ENCODE data around the gene MDM4.
"Not testable (repeated sequence)": the region's sequence is repeated elsewhere in the genome, so short reads cannot be mapped to it uniquely, and the experiment has no call there.

Gene MDM4

DNA sequence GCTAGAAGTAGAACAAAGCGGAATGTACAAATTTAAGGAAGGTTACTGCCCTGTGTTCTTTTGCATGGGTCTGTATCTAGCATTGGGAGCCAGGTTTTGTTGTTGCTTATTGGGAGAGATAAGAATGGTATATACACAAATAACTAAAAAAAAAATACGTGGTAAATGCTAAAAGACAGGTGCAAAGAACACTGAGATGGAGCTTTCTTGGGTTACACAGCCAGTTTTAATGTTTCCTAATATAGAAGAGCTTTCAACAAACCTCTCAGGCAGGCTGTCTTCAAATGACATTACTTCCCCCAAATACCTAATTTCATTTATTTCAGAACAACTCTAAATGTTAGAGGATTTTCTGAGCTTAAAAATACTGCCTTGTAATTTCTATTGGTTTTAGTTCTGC lies 1.4 kb upstream of the MDM4 start:
- DNase-seq (ENCODE audit: low read depth, low spot score) = no peak

DNA sequence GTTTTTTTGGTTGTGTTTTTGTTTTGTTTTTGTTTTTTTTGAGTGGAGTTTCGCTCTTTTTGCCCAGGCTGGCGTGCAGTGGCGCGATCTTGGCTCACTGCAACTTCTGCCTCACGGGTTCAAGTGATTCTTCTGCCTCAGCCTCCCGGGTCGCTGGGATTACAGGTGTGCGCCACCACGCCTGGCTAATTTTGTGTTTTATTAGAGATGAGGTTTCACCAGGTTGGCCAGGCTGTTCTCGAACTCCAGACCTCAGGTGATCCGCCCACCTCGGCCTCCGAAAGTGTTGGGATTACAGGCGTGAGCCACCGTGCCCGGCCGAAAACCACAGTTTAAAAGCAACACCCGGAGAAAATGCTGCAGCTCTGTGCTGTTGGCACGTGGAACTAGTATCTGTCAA lies 1.2 kb downstream of the MDM4 start:
- DNase-seq (ENCODE audit: low read depth, low spot score) = not testable (repeated sequence)

DNA sequence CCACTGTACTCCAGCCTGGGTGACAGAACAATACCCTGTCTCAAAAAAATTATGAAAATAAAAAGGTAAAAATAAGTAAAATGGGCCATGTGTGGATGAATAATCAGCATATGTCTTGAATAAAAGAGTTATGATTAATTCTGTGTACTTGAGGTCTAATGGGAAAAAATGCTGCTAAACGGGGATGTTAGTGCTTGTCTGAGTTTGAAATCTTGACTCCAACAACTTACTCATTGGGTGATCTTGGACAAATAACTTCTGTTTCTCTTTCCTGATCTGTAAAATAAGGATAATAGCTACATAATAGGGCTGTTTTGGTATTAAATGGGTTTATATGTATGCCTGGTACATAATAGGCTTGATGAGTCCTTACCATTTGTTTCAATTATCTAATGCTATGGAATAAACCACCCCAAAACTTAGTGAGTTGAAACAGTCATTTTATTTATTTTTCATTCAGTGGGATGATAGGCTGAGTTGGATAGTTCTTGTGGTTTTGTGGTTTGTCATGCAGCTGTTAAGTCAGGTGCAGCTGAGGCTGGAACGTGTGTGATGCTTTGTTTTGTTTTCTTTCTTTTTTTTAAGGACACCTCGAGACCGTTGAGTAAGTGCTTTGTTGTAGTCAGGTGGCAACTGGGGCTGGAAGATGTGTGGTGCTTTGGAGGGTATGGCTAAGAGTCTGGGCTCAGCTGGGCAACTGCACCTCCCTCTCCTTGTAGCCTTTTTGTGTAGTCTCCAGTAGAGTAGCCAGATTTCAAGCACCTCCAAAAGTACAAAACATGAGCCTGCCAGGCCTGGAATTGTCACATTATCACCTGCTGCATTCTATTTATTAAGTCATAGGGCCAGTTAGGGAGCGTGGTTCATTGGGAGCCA lies 4.9 kb downstream of the MDM4 start:
- DNase-seq (ENCODE audit: low read depth, low spot score) = peak; percentile 43

DNA sequence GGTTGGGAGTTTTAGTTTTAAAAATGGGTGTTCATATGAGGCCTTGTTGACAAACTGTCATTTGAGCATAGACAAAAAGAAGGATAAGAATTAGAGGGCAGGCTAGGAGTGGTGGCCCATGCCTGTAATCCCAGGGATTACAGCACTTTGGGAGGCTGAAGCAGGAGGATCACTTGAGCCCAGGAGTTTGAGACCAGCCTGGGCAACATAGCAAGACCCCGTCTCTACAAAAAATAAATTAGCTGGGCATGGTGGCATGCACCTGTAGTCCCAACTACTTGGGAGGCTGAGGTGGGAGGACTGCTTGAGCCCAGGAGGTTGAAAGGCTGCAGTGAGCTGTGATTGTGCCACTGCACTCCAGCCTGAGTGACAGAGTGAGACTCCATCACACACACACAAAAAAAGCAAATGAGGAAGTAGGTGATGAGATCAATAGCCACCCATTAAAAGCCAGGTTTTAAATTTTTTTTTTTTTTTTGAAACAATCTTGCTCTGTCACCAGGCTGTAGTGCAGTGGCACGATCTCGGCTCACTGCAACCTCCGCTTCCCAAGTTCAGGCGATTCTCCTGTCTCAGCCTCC lies 5.8 kb downstream of the MDM4 start:
- not testable (repeated sequence) for DNase-seq (ENCODE audit: low read depth, low spot score)

DNA sequence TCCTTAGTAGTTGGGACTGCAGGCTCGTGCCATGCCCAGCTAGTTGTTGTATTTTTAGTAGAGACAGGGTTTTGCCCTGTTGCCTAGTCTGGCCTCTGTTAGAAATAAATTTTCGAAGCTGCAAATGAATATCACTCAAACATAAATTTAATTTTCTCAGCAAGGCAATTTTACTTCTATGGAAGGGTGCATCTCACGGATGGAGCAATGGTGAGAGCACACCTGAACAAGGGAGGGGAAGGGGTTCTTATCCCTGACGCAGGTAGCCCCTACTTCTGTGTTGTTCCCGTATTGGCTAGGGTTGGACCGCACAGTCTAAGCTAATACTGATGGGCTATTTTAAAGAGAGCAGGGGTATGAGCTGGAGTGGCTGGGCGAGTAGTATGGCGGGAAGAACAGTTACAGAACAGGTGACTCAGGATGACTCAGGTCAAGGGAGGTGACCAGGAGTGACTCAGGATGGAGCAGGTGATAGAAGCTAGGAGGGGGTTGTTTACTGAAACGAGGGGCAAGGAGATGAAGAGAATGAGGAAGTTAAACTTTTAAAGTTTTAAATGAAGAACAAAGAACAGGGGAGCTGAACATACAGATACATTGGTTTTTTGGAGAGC lies 7.5 kb downstream of the MDM4 start:
- DNase-seq (ENCODE audit: low read depth, low spot score) = no peak

DNA sequence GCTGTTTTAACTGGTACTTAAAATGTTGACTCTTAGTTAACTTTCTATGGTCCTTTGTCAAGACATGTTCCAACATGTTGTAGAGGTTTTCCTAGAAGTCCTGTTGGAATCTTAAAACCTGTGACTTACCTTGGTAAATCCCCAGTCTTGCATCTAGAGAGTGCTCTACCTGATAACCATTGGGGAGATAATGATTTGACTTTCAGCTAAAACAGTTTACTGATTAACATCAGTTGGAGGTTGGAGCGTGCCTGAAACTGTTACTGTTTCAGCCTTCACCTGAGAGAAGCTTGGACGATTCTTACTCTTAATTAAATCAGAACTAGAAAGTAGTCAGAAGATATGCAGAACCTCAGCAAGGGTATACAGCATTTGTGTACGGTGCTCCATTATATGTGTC lies 8.8 kb downstream of the MDM4 start:
- no peak for DNase-seq (ENCODE audit: low read depth, low spot score)

DNA sequence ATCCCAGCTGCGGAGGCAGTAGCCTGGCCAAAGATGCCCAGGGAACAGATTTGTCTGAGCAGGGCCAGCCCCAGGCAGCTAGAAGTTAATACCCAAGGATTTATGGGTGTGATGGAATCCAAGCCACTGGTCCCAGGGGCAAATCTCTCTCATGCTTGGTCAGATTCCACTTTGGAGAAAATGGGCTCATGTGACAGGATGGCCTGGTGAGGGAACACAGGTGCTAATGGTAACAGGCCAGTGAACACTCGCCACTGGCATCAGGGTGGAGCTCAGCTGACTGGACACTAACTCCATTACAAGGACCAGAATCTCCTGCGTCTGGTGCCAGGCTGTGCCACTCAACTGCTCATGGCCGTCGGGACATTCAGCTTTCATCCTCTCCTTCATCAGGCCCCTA lies 12.0 kb downstream of the MDM4 start:
- DNase-seq (ENCODE audit: low read depth, low spot score) = no peak

DNA sequence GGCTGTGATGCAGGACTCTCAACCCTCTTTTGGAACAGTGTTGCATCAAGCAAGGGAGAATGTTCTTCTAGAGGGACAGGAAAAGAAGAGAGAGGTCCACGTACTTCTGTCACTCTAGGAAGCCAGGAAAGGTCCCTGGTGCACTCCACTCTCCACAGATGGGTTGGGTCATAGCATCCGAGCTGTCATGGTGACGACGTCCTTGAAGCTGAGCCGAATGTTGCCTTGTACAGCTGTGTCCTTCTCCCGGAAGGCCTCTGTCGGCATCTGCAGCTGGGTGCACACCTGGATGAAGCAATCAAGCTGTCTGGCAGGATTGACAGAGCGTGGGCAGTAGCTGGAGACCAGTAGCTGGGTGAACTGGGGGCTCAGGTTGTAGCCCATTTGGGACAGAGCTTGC lies 12.5 kb downstream of the MDM4 start:
- DNase-seq (ENCODE audit: low read depth, low spot score) = no peak

DNA sequence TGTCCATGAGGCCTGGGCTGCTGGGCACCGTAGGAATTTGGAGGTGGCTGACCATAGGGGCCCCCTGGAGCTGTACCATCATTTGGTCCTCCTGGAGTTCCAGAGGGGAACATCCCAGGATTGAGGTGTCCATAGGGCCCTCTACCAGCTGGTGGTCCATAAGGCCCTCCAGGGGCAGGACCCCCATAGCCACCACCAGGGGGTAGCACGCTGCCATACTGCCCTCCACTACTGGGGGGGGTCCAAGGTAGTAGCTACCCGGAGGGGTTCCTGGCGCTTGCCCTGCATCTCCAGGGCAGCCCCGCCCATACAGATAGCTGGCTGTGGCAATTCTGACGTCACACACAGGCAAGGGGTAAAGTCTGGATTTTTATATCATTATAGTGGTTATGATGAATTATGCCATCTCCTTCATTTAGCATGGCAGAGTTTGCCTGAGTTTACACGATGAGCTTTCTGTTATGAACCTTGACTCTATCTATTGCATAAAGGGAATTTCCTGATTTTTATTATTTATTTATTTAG lies 13.2 kb downstream of the MDM4 start:
- no peak for DNase-seq (ENCODE audit: low read depth, low spot score)

DNA sequence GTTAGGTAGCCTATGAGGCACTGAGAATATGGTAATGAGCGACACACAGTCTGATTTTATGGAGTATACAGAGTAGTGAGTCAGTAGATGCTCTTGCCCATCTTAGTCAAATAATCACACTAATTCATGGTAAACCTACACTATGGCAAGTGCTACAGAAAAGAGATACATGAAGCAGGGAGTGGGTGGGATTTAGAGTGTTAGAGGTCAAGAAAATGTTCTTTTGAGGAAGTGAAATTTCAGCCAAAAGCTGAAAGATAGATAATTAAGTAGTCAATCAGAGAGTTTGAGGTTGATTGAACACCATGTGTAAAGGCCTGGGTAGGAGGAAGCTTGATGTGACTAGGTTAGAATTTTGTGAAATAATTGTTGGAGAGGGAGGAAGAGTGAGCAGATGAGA lies 14.7 kb downstream of the MDM4 start:
- DNase-seq (ENCODE audit: low read depth, low spot score) = no peak

DNA sequence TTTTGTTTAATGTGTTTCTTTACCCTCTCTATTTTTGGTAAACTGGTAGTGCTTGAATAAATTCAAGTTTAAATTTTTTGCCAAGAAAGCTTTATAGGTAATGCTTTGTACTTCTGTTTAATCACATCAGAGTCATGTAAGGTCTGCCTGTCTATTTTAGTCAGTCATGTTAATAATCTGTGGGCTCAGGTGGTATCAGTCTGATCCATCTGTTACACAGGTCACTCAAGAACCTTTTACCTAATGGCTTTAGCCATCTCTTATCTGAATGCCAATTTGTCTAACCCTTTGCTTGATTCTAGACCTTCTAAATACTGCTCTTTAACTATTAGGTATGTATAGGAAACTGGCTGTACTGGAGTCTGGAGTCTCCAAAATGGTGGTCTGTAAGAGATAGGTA lies 16.6 kb downstream of the MDM4 start:
- DNase-seq (ENCODE audit: low read depth, low spot score) = no peak

DNA sequence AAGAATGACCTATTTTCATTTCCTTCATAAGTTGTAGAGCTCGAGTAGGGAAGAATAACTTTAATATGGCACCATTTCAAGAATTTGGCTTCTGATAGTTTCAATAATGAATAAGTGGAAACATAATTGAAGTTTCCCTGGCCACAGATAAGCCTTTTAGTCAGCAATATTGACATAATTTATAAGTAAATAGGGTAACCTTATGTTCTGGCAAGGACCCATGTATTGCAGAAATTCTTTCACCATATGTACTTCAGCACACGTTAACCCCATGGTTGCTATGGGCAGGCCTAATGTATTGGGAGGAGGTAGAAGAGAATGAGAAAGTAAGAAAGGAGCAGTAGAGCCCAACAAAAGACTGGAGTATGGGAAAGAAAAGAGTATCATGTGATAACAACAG lies 25.4 kb downstream of the MDM4 start:
- no peak for DNase-seq (ENCODE audit: low read depth, low spot score)

DNA sequence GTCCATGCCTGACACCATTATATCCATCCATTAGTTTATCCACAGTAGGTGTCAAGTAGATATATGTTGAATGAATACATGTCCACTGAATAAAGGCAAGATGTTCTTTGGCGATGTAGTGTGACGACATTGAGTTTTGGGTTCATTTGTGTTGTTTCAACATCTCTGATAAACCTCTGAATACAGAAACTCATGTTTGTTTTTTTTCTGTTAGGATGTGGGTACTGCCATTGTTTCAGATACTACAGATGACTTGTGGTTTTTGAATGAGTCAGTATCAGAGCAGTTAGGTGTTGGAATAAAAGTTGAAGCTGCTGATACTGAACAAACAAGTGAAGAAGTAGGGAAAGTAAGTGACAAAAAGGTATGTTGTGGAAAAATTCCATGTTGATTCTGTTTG lies 28.1 kb downstream of the MDM4 start:
- no peak for DNase-seq (ENCODE audit: low read depth, low spot score)

DNA sequence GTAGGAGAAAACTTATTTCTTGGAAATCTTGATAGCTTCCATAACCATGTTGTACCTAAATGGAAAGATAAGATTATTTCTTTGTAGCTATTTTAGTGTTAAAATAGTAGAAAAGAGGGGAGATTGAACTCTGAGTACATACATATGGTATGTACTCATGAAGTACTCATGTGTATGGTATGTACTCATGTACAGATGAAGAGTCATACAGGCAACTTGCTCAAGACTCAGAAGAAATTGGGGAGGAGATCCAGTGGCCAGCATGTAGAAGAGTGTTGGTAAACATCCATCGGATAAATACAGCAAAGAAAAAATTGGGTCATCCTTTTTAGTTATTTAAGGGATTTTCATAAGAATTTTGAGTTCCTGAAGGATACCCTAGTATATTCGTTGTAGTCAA lies 29.0 kb downstream of the MDM4 start:
- DNase-seq (ENCODE audit: low read depth, low spot score) = no peak

DNA sequence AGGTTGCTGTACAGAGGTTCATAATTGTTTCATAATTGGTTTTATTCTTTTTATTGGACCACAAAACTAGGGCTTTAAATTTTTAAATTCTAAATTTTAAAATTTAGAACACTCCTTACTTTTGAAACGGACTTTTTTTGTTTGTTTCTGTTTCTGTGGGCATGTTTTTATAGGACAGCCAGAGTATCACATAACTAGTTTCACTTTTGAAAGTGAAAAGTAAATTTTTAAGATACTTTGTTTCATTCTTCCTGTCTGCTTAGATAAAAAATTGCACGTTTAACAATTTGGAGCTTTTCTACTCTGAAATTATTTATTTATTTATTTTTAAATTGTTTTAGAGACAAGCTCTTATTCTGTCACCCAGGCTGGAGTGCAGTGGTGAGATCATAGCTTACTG lies 29.7 kb downstream of the MDM4 start:
- DNase-seq (ENCODE audit: low read depth, low spot score) = no peak

DNA sequence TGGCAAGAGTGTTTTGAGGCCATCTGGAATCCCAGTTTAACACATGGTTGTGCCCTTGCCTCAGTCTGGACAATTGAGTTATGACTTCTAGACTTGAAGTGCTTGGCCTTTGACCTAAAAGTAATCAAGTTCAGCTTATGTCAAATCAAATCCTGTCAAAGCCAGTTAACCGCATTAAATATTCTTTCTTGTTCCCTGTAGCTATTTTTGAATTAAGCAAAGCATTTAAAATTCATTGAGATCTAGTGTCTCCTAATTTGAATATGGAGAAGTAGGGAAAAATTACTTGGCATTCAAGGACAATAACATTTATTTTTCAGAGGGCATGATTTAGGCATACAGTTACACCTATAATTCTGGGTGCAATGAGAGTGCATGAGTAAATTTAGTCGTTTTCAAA lies 32.1 kb downstream of the MDM4 start:
- no peak for DNase-seq (ENCODE audit: low read depth, low spot score)

DNA sequence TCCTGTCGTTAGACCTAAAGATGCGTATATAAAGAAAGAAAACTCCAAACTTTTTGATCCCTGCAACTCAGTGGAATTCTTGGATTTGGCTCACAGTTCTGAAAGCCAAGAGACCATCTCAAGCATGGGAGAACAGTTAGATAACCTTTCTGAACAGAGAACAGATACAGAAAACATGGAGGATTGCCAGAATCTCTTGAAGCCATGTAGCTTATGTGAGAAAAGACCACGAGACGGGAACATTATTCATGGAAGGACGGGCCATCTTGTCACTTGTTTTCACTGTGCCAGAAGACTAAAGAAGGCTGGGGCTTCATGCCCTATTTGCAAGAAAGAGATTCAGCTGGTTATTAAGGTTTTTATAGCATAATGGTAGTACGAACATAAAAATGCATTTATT lies 33.1 kb downstream of the MDM4 start:
- DNase-seq (ENCODE audit: low read depth, low spot score) = no peak

DNA sequence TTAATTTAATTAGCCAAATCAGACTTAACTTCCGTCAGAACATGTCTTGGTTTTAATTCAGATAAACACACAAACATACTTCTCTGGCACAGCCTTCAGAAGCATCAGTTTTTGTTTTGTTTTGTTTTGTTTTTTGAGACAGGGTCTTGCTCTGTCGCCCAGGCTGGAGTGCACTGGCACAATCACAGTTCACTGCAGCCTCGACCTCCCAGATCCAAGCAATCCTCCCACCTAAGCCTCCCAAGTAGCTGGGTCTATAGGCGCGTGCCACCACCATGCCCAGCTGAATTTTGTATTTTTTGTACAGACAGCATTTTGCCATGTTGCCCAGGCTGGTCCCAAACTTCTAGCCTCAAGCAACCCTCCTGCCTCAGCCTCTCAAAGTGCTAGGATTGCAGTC lies 34.7 kb downstream of the MDM4 start:
- no peak for DNase-seq (ENCODE audit: low read depth, low spot score)

DNA sequence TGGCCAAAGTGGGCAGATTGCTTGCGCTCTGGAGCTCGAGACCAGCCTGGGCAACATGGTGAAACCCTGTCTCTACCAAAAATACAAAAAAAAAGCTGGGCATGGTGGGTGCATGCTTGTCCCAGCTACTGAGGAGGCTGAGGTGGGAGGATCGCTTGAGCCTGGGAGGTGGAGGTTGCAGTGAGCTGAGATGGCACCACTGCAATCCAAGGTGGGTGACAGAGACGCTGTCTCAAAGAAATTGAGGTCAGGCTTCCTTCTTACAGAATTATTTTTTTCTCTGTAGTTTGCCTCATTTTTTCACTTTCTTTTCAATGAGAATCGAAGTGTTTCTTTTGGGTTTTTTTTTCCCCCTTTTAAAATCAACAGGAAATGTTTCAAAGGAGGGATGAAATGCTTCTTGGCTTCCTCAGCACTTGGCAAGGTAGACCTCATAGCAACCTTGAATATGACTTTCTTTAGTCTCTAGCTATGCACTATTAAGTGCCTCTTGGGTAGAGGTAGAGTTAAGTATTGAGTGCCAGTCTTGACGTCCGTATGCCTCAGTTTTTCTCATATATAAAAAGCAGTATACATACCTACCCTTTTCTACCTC lies 40.3 kb downstream of the MDM4 start:
- DNase-seq (ENCODE audit: low read depth, low spot score) = no peak

DNA sequence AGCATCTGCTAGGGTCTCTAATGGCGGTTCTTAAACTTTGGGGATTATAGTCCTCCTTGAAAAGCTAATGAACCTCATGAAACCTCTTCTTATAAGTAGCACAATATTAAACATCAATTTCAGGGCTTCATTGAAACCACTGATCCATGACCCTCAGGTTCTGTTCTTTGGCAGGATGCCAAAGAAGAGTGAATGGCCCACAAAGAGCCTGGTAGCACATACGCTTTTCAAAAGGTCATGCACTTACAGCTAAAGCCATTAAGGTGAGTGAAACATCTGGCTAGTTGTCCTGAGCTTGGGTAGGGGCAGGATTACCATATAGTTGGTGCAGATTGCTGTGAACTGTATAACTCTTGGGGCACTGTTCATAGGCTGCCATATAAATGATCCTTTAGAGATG lies 42.3 kb downstream of the MDM4 start:
- no peak for DNase-seq (ENCODE audit: low read depth, low spot score)

DNA sequence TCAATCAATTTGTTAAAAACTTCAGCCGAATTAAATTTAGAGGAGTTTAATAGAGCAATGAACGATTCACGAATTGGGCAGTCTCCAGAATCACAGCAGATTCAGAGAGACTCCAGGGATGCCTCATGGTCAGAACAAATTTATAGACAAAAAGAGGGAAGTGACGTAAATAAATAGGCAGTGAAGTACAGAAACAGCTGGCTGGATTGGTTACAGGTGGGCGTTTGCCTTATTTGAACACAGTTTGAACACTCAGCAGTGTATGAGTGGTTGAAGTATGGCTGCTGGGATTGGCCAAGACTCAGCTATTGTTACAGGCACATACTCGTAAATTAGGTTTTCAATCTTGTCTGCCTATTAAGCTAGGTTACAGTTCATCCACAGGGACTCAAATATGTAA lies 43.8 kb downstream of the MDM4 start:
- DNase-seq (ENCODE audit: low read depth, low spot score) = not testable (repeated sequence)

DNA sequence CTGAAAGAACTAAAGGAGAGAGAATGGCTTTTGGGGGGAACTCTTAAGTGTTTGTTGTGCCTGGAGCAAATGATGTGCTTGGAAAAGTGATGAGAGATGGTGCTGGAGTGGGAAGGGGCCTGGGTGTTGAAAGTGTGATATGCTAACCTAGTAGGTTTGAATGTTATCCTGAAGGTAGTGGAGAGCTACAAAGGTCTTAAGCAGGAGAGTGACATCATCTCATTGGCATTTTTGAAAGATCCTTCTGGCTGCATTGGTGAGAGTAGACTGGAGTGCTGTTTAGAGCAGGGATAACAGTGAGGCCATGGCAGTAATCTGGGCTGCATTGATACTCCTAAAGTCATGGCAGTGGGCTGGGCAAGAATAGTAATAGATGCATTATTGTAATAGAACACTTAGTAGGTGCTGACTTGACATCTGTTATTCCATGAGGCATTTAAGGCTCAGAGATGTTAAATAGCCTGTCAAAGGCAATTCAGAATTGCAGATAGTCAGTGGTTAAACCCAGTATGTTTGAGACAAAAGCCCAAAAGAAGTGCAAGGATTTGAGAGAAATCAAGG lies 44.5 kb downstream of the MDM4 start:
- DNase-seq (ENCODE audit: low read depth, low spot score) = no peak
